ENCODE results near the gene PUM2. TPM values are rescaled to one million over a fixed set of nuclear protein-coding genes. Genes with fewer than 3 reads are reported as not detected.

The PUM2 gene
- total and polyA plus RNA-seq, 2 of the 13 experiments (the other 11 are each of a cell fraction or from before 2014, with no cell fraction given), result 69.6 to 69.8 TPM

GRCh38 chr2:20350041-20350712 lies 467 bp downstream of the PUM2 start (continued):
- no peak for TF ChIP-seq RNF219 (CRISPR knock-in tag; IDR thresholded peaks at IDR 0.05)
- TF ChIP-seq ZNF343 (CRISPR knock-in tag; IDR thresholded peaks at IDR 0.05), result no peak; the same call in 1 of the 2 replicates
- no peak for TF ChIP-seq MLLT10 (CRISPR knock-in tag; IDR thresholded peaks at IDR 0.05)
- no peak for TF ChIP-seq MTA3 (CRISPR knock-in tag; IDR thresholded peaks at IDR 0.05)
- TF ChIP-seq EHMT2 (IDR thresholded peaks at IDR 0.05; ENCODE audit: borderline replicate concordance, low read depth, low read length), result no peak
- TF ChIP-seq MEIS1 (CRISPR knock-in tag; IDR thresholded peaks at IDR 0.05; ENCODE audit: borderline replicate concordance), result no peak
- TF ChIP-seq, protein P1, sequence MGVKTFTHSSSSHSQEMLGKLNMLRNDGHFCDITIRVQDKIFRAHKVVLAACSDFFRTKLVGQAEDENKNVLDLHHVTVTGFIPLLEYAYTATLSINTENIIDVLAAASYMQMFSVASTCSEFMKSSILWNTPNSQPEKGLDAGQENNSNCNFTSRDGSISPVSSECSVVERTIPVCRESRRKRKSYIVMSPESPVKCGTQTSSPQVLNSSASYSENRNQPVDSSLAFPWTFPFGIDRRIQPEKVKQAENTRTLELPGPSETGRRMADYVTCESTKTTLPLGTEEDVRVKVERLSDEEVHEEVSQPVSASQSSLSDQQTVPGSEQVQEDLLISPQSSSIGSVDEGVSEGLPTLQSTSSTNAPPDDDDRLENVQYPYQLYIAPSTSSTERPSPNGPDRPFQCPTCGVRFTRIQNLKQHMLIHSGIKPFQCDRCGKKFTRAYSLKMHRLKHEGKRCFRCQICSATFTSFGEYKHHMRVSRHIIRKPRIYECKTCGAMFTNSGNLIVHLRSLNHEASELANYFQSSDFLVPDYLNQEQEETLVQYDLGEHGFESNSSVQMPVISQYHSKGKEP (CRISPR knock-in tag; IDR thresholded peaks at IDR 0.05), result no peak
- TF ChIP-seq, protein P2, sequence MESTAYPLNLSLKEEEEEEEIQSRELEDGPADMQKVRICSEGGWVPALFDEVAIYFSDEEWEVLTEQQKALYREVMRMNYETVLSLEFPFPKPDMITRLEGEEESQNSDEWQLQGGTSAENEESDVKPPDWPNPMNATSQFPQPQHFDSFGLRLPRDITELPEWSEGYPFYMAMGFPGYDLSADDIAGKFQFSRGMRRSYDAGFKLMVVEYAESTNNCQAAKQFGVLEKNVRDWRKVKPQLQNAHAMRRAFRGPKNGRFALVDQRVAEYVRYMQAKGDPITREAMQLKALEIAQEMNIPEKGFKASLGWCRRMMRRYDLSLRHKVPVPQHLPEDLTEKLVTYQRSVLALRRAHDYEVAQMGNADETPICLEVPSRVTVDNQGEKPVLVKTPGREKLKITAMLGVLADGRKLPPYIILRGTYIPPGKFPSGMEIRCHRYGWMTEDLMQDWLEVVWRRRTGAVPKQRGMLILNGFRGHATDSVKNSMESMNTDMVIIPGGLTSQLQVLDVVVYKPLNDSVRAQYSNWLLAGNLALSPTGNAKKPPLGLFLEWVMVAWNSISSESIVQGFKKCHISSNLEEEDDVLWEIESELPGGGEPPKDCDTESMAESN (CRISPR knock-in tag; conservative IDR thresholded peaks at IDR 0.05), result no peak
- TF ChIP-seq ZNF263 (CRISPR knock-in tag; IDR thresholded peaks at IDR 0.05), result peak; percentile 44
- TF ChIP-seq ZNF713 (CRISPR knock-in tag; IDR thresholded peaks at IDR 0.05), result no peak
- no peak for TF ChIP-seq YEATS2 (CRISPR knock-in tag; IDR thresholded peaks at IDR 0.05; ENCODE audit: borderline replicate concordance)
- no peak for TF ChIP-seq ZBTB34 (CRISPR knock-in tag; IDR thresholded peaks at IDR 0.05)
- TF ChIP-seq CTCF (CRISPR knock-in tag; IDR thresholded peaks at IDR 0.05), result 0 out of 2 replicates have a peak, but pooled peaks have one; percentile 5
- TF ChIP-seq CEBPB (IDR thresholded peaks at IDR 0.05; ENCODE audit: borderline replicate concordance, low read depth, low read length), result no peak
- no peak for TF ChIP-seq ZMYM3 (CRISPR knock-in tag; IDR thresholded peaks at IDR 0.05)
- TF ChIP-seq ZNF564 (CRISPR knock-in tag; IDR thresholded peaks at IDR 0.05), result peak; percentile 12
- TF ChIP-seq TOPORS (CRISPR knock-in tag; IDR thresholded peaks at IDR 0.05), result peak; percentile 44; the same call in 1 of the 2 replicates
- TF ChIP-seq GPN1 (CRISPR knock-in tag; IDR thresholded peaks at IDR 0.05; ENCODE audit: borderline replicate concordance), result no peak
- no peak; the same call in 1 of the 2 replicates for TF ChIP-seq HOXA9 (CRISPR knock-in tag; IDR thresholded peaks at IDR 0.05; ENCODE audit: borderline replicate concordance)
- no peak for TF ChIP-seq SYNCRIP (IDR thresholded peaks at IDR 0.05; ENCODE audit: insufficient read depth, low read depth, low read length)
- no peak for TF ChIP-seq SKI (IDR thresholded peaks at IDR 0.05; ENCODE audit: partially characterized antibody)
